Heart left ventricle (tissue), 13 donors: ENCODE data around the gene MRAP.

ENCODE experiments used
- POLR2A ChIP-seq, 2 donors: fragments of 450-650 bp; IDR thresholded peaks; one replicate each; pipeline ENCODE4 v1.6.1; 2017; ENCODE audit warnings: antibody characterized with exemption in 2 of 2, mild to moderate bottlenecking in 2 of 2, moderate library complexity in 2 of 2
- TF ChIP-seq, protein P1 (sequence below), 12 donors: fragments of 200-600 bp; sonication (generic) in 4 of 12; IDR thresholded peaks; one replicate each; pipeline versions ENCODE4 v1.5.0 to v1.8.0; 2018 to 2022; ENCODE audit warnings: antibody characterized with exemption in 12 of 12, mild to moderate bottlenecking in 5 of 12
- donor health status: ischemic (EF 13 %, LVEDD 7.1; RV severe dilation, severe dysfunction).
- donor health status: DM: no; HTN: yes; CAD: no.
- donor health status: DM: no; HTN: no; CAD: no.
- donor health status: ischemic (EF 25% LVEDD 6.9; RV normal size, moderate dysfunction).
- donor health status: ischemic (EF 25% LVEDD 5.7; RV mildly dilated, moderate dysfunction).
- donor health status: ischemic (EF 35%, LVEDD 5.7; RV mildly dilated, moderate dysfunction).
- donor health status: nonischemic (EF 11% LVEDD 7.7; RV severe dilation, severe dysfunction).
- donor health status: DM: yes; HTN: yes; CAD: no.
- donor health status: PGD.
- donor health status: ischemic (EF 29% LVEDD 5.4; RV normal size, mild dysfunction).
- donor health status: nonischemic (EF 23%, LVEDD 6.1; RV moderate dilation, normal function).

GRCh38 chr21:32309906-32310460 lies 11.3 kb downstream of the MRAP start:
- TF ChIP-seq, protein P1, sequence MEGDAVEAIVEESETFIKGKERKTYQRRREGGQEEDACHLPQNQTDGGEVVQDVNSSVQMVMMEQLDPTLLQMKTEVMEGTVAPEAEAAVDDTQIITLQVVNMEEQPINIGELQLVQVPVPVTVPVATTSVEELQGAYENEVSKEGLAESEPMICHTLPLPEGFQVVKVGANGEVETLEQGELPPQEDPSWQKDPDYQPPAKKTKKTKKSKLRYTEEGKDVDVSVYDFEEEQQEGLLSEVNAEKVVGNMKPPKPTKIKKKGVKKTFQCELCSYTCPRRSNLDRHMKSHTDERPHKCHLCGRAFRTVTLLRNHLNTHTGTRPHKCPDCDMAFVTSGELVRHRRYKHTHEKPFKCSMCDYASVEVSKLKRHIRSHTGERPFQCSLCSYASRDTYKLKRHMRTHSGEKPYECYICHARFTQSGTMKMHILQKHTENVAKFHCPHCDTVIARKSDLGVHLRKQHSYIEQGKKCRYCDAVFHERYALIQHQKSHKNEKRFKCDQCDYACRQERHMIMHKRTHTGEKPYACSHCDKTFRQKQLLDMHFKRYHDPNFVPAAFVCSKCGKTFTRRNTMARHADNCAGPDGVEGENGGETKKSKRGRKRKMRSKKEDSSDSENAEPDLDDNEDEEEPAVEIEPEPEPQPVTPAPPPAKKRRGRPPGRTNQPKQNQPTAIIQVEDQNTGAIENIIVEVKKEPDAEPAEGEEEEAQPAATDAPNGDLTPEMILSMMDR (IDR thresholded peaks at IDR 0.05): no peak
- TF ChIP-seq POLR2A (IDR thresholded peaks at IDR 0.05): no peak
